SHP77 treated with DMSO at 0.1 percent for 48 hours (cell line): ENCODE measurements around the gene IL36B.

Source experiments
- DNase-seq: peaks from one replicate; lab custom pipeline; 2025; lab: John Stamatoyannopoulos, UW

The IL36B gene

GRCh38 chr2:113053666-113054065 lies 999 bp upstream of the IL36B start:
- DNase-seq, result no peak

- no peak for DNase-seq
Observed at GRCh38 chr2:113050921-113051895, 1.5 kb downstream of the IL36B start.

- DNase-seq, result no peak
Observed at GRCh38 chr2:113046465-113046864, 6.2 kb downstream of the IL36B start.

- DNase-seq, result no peak
Observed at GRCh38 chr2:113041871-113042270, 10.8 kb downstream of the IL36B start.

- no peak for DNase-seq
Observed at GRCh38 chr2:113039719-113040118, 12.9 kb downstream of the IL36B start.

GRCh38 chr2:113039158-113039557 lies 13.5 kb downstream of the IL36B start:
- DNase-seq, result no peak

GRCh38 chr2:113038291-113038690 lies 14.4 kb downstream of the IL36B start:
- no peak for DNase-seq

GRCh38 chr2:113036763-113037162 lies 15.9 kb downstream of the IL36B start:
- DNase-seq, result no peak

GRCh38 chr2:113034016-113034415 lies 18.7 kb downstream of the IL36B start:
- no peak for DNase-seq

- DNase-seq, result no peak
Observed at GRCh38 chr2:113032737-113033136, 19.9 kb downstream of the IL36B start.

GRCh38 chr2:113028112-113028511 lies 24.6 kb downstream of the IL36B start:
- no peak for DNase-seq

GRCh38 chr2:113027691-113028090 lies 25.0 kb downstream of the IL36B start:
- no peak for DNase-seq

- no peak for DNase-seq
Observed at GRCh38 chr2:113025737-113026136, 26.9 kb downstream of the IL36B start.

GRCh38 chr2:113024764-113025163 lies 27.9 kb downstream of the IL36B start:
- no peak for DNase-seq

- no peak for DNase-seq
Observed at GRCh38 chr2:113021312-113021711, 31.4 kb downstream of the IL36B start.

- DNase-seq, result no peak
Observed at GRCh38 chr2:113018509-113018908, 34.2 kb downstream of the IL36B start.

- no peak for DNase-seq
Observed at GRCh38 chr2:113015655-113016054, 37.0 kb downstream of the IL36B start.

GRCh38 chr2:113015042-113015441 lies 37.6 kb downstream of the IL36B start:
- no peak for DNase-seq

GRCh38 chr2:113014067-113014466 lies 38.6 kb downstream of the IL36B start:
- DNase-seq, result no peak

GRCh38 chr2:113013336-113013661 lies 39.4 kb downstream of the IL36B start:
- no peak for DNase-seq

GRCh38 chr2:113012436-113013335 lies 40.0 kb downstream of the IL36B start:
- DNase-seq, result no peak

- DNase-seq, result no peak
Observed at GRCh38 chr2:113011108-113011507, 41.6 kb downstream of the IL36B start.

- no peak for DNase-seq
Observed at GRCh38 chr2:113010088-113010487, 42.6 kb downstream of the IL36B start.
